Thoracic aorta (tissue), 2 donors: Measurements from ENCODE around the gene ABCG1. TPM values are rescaled to one million over a fixed set of nuclear protein-coding genes. Genes with fewer than 3 reads are reported as not detected.

Experiments used
- ATAC-seq: fragments of 150-250 bp; one replicate; pipeline ENCODE4 v1.8.0; 2017; ENCODE audit warnings: low read depth; ENCODE audit not compliant: insufficient number of reproducible peaks, low FRiP score
- DNase-seq: peaks from one replicate; pipeline ENCODE4 v3.0.0-alpha.2; 2020; ENCODE audit warnings: low spot score
- H3K27ac ChIP-seq, 2 donors: fragments of 200-600 bp; sonication (generic); 1 replicate in 1 of 2; 2 replicates in 1 of 2; pipeline ENCODE4 v1.5.1; 2016; ENCODE audit warnings: mild to moderate bottlenecking in 2 of 2, moderate library complexity in 2 of 2
- H3K27me3 ChIP-seq: fragments of 200-600 bp; sonication (generic); replicated peaks from 2 replicates; pipeline ENCODE4 v1.6.0; 2016; ENCODE audit warnings: mild to moderate bottlenecking; ENCODE audit not compliant: insufficient read depth
- H3K36me3 ChIP-seq: fragments of 200-600 bp; sonication (generic); one replicate; pipeline ENCODE4 v1.5.1; 2016
- H3K4me1 ChIP-seq, 2 donors: fragments of 200-600 bp; sonication (generic); 1 replicate in 1 of 2; 2 replicates in 1 of 2; pipeline versions ENCODE4 v1.5.1 to v1.6.0; 2016; ENCODE audit warnings: low read depth in 2 of 2, mild to moderate bottlenecking in 1 of 2; ENCODE audit not compliant: control insufficient read depth in 1 of 2
- H3K4me3 ChIP-seq: fragments of 200-600 bp; sonication (generic); 2 replicates; pipeline ENCODE4 v1.5.1; 2016; ENCODE audit warnings: mild to moderate bottlenecking
- H3K9me3 ChIP-seq: fragments of 200-600 bp; sonication (generic); 2 replicates; pipeline ENCODE4 v1.5.1; 2016
- CTCF ChIP-seq: fragments of 200-600 bp; sonication (generic); IDR thresholded peaks from one replicate; pipeline ENCODE4 v1.5.1; 2019; ENCODE audit warnings: antibody characterized with exemption
- total RNA-seq, 2 donors: library from RNA; depleted of rRNA; stranded (reverse); fragments of >200 nt; gene quantifications; one replicate each; pipeline versions ENCODE4 v1.1.0 to v1.2.3, GENCODE V29; 2016

ABCG1 gene
- total RNA-seq, 2 donors from 2014 or later, result 15.6 to 20.6 TPM

DNA sequence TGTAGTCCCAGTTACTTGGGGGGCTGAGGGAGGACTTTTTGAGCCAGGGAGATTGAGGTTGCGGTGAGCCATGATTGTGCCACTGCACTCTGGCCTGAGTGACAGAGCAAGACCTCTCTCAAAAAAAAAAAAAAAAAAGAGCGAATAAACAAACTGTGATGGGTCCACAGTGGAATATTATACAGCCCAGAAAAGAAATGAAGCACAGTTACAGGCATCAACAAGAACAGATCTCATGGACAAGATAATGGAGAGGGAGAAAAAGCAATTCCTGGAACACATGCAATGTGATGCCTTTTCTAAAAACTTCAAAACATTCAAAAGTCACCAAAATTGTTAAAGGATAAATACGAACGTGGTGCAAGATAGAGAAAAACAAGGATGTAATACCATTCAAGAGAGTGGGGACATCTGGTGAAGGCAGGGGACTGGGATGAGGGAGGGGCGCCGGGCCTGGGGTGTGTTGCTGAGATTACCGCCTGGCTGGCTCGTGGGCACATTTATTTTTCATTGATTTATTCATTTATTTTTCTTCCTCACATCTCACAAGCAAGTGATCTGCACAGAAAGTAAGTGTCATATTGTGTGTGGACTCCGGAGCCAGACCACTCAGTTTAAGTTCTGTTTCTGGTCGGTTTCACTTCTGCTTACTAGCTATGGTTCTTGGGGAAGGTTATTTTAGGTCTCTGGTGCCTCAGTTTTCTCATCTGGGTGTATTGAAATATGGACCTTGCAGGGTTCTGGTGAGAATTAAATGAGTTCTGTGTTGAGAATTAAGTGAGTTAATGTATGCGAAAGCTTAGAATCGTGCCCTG, 30.1 kb downstream of the ABCG1 start:
- ATAC-seq (no peak), DNase-seq (no peak)
- no peaks in the 10 kb centered on the region for H3K36me3 ChIP-seq
- H3K27ac ChIP-seq, result no peak overlapping the region
- no peaks in the 10 kb centered on the region for H3K27me3 ChIP-seq
- H3K4me3 ChIP-seq, result no peak overlapping the region
- peaks cover 0 to 4% of the 10 kb centered on the region in 2 donors for H3K4me1 ChIP-seq
- no peak for TF ChIP-seq CTCF
- H3K9me3 ChIP-seq, result no peaks in the 10 kb centered on the region

DNA sequence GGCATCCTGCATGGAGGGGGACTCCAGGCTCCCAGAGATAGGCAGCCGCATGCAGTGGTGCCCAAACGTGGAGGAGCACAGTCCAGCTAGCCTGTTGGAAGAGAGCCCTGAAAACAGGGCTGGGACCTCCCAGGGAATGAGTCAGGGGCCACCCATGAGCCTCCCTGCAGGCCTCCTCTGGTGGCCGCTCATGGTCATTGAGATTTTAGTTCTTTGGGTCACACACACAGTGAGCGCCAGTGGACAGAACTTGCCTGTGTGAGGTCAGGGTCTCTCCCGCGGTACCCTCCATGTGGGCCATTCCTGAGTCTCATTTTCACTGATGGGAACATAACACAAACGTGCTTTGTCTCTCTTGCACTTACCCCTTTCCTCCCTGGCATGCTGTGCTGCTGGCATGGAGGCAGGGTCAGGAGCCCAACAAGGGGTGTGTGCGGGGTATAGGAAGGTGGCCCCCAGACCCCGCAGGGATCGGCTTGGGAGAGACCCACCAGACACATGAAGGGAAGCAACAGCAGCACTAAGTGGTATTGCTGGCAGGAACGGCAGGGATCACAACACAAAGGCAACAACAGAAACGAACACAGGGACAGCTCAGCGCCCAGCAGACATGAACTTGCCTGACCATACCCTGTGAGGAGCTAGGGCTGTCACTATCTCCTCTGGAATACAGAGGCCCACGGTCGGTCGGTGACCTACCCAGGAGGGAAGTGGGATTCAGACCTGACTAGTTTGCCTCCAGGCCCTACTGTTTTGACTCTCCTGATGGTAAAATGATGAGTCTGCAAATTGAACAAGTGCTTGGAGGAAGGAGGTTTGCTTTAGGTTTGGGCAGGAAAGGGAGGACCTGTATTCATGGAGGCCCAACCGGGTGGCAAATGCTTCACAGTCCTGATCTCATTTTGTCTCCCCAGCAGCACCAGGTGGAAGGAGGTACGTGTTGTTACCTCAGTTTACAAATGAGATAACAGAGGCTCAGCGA, 31.8 kb downstream of the ABCG1 start:
- DNase-seq, result no peak
- Histone ChIP-seq H3K36me3 (no peaks in the 10 kb centered on the region), H3K4me1 (peaks cover 3 to 6% of the 10 kb centered on the region in 2 donors), H3K4me3 (no peak overlapping the region), H3K9me3 (no peaks in the 10 kb centered on the region), H3K27me3 (no peaks in the 10 kb centered on the region), H3K27ac (no peak overlapping the region)
- TF ChIP-seq CTCF, result no peak
- no peak for ATAC-seq

DNA sequence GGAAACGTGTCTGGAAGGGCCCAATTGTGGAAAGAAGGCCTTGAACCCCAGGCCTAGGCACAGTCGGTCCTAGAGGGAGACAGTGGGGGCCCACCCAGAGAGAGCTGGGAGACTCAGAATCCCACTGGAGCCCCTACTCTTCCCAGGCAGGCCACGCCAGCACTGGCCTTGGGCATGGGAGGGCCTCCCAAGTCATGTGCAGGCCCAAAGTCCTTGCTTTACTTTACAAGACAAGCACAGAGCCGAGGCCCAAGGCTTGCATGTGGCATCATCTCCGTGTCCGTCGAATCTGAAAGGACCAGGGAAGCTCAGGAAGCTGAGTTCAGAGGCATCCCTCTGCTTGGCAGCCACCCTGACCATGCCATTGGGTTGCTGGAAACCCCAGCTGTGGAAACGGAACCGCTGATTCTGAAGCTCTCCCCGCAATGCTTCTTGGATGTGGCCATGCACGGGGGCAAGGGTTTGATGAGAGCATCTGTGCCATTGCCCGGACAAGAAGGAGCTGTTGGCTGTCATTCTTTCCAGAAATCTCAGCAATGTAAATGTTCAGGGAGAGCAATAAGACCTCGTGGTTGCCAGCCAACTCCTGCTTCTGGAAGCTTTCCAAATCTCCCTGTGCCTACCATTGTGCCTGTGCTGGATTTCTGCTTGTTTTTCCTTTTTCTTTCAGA, 32.8 kb downstream of the ABCG1 start:
- no peaks in the 10 kb centered on the region for H3K9me3 ChIP-seq
- DNase-seq (no peak), ATAC-seq (no peak)
- TF ChIP-seq CTCF, result no peak
- no peaks in the 10 kb centered on the region for H3K36me3 ChIP-seq
- H3K4me3 ChIP-seq, result no peak overlapping the region
- no peaks in the 10 kb centered on the region for H3K27me3 ChIP-seq
- no peak overlapping the region for H3K27ac ChIP-seq
- peaks cover 0 to 6% of the 10 kb centered on the region in 2 donors for H3K4me1 ChIP-seq

DNA sequence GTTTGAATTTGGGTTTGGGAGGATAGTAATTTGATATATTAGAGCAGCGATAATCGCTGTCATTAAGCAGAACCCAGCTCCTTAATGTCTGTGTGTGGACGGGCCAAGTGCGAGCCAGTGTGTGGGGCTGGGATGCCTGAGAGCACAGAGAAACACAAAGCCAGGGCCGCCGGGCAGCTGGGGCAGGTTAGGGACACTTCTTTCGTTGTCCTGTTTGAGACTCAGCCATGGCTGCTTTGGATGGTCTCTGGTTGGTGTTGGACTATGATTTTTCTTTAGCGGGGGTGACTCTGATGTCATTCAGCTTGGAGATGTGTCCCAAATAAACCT, 33.4 kb downstream of the ABCG1 start:
- no peaks in the 10 kb centered on the region for H3K27me3 ChIP-seq
- H3K9me3 ChIP-seq, result no peaks in the 10 kb centered on the region
- H3K4me3 ChIP-seq, result no peak overlapping the region
- H3K4me1 ChIP-seq, result peaks cover 0 to 6% of the 10 kb centered on the region in 2 donors
- no peaks in the 10 kb centered on the region for H3K36me3 ChIP-seq
- TF ChIP-seq CTCF, result no peak
- DNase-seq, result no peak
- H3K27ac ChIP-seq, result no peak overlapping the region
- no peak for ATAC-seq
